GM12874 (cell line): ENCODE measurements around the gene EMCN.

ENCODE experiments used
- TF ChIP-seq, protein P1 (sequence below): IDR thresholded peaks from 2 replicates; pipeline ENCODE4 v1.5.1; 2011; ENCODE audit warnings: low read depth, mild to moderate bottlenecking, control low read depth, low read length, moderate library complexity; ENCODE audit not compliant: insufficient read depth

EMCN gene

DNA sequence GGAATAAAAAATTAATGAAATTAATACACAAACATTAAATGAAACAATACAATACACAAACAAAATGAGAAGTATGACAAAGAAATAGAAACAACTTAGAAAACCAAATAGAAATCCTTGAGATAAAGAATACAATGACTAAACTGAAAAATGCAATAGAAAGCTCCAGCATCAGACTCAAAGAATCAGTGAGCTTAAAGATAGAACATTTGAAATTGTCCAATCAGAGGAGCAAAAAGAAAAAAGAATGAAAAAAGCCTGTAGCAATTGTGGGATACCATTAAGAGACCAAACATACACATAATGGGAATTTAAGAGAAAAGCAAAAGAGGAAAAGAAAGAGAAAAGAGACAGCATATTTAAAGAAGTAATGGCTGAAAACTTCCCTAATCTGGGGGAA is 25.7 kb downstream of the EMCN start:
- TF ChIP-seq, protein P1, sequence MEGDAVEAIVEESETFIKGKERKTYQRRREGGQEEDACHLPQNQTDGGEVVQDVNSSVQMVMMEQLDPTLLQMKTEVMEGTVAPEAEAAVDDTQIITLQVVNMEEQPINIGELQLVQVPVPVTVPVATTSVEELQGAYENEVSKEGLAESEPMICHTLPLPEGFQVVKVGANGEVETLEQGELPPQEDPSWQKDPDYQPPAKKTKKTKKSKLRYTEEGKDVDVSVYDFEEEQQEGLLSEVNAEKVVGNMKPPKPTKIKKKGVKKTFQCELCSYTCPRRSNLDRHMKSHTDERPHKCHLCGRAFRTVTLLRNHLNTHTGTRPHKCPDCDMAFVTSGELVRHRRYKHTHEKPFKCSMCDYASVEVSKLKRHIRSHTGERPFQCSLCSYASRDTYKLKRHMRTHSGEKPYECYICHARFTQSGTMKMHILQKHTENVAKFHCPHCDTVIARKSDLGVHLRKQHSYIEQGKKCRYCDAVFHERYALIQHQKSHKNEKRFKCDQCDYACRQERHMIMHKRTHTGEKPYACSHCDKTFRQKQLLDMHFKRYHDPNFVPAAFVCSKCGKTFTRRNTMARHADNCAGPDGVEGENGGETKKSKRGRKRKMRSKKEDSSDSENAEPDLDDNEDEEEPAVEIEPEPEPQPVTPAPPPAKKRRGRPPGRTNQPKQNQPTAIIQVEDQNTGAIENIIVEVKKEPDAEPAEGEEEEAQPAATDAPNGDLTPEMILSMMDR = no peak

DNA sequence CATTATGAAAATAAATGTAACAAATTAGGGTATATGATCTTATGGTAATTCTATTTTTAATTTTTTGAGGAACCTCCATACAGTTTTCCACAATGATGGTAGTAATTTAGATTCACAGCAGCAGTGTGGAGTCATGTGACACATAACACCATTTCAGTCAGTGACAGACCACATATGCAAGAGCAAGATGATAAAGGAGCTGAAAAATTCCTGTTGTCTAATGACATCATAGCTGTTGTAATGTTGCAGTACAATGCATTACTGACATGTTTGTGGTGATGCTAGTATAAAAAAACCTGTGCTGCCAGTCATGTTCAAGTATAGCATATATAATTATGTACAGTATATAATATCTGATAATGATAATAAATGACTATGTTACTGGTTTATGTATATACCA is 28.5 kb downstream of the EMCN start:
- TF ChIP-seq, protein P1 = no peak

- TF ChIP-seq, protein P1 = no peak
Measured at GRCh38 chr4:100486496-100486895, 31.3 kb downstream of the EMCN start.

DNA sequence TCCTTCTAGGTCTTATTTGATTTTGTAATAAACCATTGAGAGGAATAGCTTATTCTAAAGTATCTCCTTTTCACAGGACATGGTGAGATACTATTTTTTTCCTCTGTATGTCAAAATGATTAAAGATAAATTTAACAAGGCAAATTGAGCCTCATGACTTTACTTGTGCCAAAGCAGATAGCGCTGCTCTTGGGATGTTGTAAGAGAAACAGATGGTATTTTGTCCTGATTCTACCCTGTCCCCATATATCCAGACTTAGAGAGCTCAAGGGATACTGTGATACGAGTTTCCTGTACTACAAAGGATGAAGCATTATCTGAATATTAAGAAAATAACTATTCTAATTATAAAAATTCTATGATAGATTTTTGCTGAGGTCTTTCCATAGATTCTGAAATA is 34.0 kb downstream of the EMCN start:
- TF ChIP-seq, protein P1 = no peak

- TF ChIP-seq, protein P1 = no peak
Measured at GRCh38 chr4:100479971-100480370, 37.9 kb downstream of the EMCN start.

DNA sequence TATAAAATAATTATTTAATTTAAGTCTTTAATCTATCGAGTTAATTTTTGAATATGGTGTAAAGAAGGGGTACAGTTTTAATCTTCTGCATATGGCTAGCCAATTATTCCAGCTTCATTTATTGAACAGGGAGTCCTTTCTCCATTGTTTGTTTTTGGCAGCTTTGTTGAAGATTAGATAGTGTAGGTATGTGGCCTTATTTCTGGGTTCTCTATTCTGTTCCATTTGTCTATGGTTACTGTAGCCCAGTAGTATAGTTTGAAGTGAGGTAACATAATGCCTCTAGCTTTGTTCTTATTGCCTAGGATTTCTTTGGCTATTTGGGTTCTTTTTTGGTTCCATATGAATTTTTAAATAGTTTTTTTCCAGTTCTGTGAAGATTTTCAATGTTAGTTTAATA is 48.3 kb downstream of the EMCN start:
- TF ChIP-seq, protein P1 = no peak

- TF ChIP-seq, protein P1 = no peak
Measured at GRCh38 chr4:100466501-100466900, 51.3 kb downstream of the EMCN start.
